KBM-7 (cell line): ENCODE measurements around the gene ANKZF1.

ENCODE experiments used
- DNase-seq: peaks from one replicate; pipeline ENCODE4 v3.0.0-alpha.2; 2015
- in situ Hi-C: fragments of 300-500 bp; cut with MboI; formaldehyde crosslinking; loops from 2 replicates; pipeline ENCODE4 v1.14.3; 2020; ENCODE audit warnings: low sequenced_read_pairs, low pct_unique_long_range_greater_than_20kb, mixed read lengths

Gene ANKZF1

DNA sequence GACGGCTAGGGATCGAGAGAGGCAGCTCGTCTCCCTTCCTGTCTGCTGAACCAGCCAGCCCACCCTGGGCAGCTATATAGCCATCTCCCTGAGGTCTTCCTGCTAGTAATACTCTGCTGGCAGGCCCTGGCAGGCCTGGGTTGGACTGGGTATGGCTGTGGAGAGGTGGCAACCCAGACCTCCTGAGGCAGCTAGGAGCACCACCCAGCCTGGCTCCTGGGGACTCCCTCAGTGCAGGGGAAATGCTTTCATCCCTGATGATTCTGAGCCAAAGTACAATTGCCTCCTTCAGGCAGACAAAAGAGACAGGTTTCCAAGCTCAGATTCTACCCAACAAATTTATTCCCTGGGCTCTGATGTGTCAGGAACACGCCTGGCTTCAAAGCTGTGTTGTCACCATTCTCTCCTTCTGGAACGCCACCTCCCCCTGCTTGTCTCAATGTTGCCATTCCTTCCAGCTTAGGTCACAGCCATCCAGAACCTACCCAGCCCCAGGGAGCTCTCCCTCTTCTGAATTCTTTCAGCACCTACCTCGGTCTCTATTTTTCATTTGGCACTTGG is 44.8 kb downstream of the ANKZF1 start:
- in situ Hi-C loops: no loop called here
- no peak for DNase-seq

DNA sequence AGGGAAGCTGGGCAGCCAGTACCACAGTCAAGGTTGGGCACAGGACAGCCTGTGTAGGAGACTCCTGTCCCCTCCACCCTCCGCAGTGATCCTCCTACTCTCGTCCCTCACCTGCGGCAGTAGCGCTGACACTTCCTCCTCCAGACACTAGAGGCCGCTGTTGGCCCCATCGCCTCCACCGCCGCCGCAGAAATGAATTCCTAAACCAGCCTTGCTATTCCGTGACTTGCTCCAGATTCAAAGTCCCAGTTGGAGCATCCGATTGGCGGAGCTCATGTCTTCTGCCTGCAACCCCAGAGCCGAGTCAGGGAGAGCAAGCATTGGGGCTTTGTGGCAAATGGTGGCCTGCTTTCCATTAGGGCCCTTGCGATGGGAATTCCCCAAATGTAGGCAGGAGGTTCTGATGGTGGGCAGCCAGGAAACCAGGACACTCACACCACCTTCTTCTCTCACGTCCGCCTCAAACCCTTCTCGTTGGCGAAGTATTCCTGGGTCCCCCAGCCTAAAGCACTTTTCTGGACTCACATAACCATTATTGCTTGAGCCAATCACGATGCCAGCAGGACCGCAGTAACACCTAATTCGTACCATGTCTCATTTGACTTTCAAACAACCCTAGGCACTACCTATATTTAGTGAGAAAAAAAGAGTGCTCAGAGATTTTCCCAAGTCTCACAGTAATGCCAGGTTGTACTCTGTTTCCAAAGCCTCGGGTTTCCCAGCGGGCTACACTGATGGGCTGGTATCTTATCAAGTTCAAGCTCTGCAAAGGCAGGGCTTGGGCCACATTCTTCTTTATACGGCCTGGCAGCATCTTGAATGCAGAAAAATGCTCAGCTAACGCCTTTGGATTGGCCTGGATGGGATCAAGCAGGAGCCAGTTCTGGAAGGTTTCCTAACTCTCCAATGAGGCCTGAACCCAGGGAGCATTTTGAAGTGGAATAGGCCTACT is 48.4 kb downstream of the ANKZF1 start:
- DNase-seq: peak; percentile 87
- in situ Hi-C loops: no loop called here

DNA sequence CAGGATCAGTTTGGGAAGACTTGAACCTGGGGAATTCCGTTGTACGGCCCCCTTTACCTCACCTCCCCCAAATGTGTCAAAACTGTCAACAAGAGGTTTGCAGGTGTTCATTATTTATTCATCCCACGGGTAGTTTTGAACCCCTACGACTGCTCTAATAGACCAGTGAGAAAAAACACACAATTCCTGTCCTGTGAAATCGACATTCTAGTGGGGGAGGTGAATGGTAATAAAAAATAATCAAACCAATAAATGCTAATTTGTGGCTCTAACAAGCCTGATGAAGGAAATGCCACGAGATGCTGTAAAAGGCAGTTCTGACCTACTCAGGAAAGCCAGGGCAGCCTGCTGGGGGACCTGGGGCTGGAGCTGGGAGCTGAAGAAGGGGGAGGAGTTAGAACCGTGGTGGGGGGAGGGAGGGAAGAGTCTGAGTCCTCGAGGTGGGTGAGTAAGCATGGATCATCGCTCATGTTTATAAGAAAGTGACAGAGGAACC is 49.1 kb downstream of the ANKZF1 start:
- in situ Hi-C loops: no loop called here
- DNase-seq: no peak

DNA sequence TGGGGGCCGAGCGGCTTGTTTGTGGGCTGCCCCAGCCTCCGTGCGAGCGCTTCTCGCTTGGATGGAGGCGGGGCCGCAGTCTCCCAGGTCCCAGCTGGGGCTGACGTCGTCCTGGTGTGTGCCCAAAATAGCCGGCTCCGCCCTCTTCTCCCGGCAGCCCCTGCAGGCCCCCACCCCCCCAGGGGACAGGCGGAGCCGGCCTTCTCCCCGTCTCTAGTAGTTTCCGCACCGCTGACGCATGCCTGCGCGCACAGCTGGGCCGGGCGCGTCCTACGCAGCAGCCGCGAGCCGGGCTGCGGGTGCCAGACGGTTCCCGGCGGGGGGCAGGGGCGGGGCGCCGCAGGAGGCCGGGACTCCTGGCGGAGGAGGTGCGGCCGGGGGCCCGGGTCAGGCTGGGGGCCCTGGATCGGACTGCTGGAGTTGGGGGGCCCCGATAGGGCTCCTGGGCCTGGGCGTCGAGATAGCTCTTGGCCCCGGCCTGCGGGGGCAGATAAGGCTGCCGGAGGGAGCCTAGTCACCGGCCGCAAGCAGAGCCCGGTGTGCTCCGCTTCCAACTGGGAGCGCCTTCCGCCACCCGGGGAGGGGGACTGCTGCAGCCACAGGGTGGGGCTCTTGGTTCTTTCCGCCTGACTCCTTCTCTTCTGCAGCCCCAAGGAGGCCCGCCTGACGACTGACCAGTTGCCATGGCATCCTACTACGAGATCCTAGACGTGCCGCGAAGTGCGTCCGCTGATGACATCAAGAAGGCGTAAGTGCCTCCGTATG is 49.7 kb downstream of the ANKZF1 start, which contains the start of gene DNAJB2:
Gene DNAJB2 (plus strand): TSS at position 216 of the 765 bp plus-strand sequence. CDS start 468 bp downstream, at position 684.
- in situ Hi-C loops: no loop called here
- peak; percentile 99 for DNase-seq

DNA sequence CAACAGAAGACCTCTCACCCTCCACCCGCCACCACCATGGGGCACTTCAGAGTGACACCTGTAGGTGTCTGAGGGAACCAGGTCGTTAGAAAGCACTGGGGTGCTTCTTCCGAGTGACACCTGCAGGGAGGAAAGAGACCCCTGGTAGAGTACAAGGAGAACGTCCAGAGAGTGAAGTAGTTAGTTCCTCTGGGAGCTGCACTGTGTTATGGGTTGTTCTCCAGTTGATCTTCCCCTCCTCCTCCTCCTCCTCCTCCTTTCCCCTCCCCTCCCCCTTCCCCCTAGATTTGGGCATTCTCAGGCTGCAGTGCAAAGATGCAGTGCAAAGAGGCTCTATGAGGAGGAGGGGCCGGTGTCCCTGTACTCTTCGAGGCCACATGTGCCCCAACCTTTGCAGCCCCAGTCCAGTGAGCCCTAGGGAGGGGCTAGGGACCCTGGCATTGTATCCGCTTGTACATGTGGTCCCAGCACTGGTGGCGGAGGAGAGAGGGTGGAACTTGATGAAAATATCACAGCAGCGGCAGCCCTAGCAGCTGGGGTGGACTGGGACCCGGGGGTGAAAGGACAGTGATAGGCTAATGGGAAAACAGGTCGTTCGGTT is 50.4 kb downstream of the ANKZF1 start:
- in situ Hi-C loops: no loop called here
- DNase-seq: no peak

DNA sequence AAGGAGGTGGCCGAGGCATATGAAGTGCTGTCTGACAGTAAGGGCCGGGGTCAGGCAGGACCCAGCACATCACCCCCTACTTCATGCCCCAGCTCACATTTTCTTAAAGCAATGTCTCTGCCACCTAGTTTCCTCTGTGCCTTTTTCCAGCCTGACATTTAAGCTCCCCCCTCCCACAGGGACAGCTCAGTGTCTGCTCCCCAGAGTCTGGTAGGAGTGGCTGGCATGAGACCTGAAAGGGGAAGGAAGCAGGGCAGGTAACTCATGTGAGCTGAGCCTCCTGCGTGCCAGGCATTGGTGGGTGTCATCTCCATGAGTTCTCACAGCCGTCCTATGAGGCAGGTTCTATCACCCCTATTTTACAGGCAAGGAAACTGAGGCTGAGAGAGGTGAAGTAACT is 51.0 kb downstream of the ANKZF1 start:
- in situ Hi-C loops: no loop called here
- no peak for DNase-seq

DNA sequence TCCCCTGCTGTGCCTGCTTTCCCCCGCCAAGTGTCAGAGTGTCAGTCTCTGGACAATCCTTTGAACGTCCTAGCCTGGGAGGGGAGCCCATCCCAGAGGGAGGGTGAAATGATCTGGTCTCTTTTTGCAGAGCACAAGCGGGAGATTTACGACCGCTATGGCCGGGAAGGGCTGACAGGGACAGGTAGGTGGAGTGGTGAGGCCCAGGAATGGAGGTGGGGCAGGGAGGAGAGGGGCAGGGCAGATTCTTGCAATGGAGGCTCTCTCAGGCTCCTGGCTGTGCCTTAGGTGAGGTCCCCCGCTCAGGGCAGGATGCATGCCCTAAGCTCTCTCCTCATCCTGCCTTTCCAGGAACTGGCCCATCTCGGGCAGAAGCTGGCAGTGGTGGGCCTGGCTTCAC is 52.0 kb downstream of the ANKZF1 start:
- DNase-seq: no peak
- in situ Hi-C loops: no loop called here

DNA sequence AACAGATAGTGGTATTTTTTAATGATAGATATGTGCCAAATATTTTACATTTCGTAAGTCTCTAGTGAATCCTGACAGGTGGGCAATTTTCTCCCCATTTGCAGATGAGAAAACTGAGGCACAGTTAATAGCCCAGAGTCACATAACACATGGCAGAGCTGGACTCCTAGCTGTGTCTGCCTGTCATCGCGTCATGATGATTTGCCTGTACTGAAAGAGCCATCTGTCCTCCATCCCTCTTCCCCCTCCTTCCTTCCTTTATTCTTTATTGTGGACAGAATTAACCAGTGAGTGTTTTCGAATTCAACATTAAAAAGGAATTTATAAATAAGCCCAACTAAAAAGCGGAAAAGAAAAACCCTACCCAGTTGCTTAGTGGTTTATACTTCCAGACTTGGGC is 52.8 kb downstream of the ANKZF1 start:
- in situ Hi-C loops: no loop called here
- DNase-seq: no peak

DNA sequence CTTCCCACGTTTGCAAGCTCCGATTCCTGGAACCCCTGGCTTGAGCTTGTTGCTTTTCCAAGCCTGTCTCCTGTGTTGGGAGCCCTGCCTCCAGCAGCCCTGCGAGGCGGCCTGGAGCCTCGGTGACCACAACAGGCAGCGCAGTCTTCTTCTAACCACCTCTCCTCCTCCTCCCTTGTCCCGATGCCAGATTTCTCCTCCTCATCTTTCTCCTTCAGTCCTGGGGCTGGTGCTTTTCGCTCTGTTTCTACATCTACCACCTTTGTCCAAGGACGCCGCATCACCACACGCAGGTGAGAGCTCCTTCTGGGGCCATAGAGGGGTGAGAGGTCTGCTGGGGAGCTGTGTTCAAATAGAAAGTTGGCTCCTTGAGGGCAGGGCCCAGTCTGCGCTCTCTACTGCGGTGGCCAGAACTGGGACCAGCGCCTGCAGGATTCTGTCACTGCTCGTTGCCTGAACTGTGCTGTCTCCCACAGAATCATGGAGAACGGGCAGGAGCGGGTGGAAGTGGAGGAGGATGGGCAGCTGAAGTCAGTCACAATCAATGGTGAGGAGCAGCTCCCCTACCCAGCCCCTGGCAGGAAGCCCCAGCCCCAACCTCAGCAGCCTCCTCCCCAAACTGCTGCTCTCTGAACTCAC is 53.5 kb downstream of the ANKZF1 start:
- no peak for DNase-seq
- in situ Hi-C loops: no loop called here

DNA sequence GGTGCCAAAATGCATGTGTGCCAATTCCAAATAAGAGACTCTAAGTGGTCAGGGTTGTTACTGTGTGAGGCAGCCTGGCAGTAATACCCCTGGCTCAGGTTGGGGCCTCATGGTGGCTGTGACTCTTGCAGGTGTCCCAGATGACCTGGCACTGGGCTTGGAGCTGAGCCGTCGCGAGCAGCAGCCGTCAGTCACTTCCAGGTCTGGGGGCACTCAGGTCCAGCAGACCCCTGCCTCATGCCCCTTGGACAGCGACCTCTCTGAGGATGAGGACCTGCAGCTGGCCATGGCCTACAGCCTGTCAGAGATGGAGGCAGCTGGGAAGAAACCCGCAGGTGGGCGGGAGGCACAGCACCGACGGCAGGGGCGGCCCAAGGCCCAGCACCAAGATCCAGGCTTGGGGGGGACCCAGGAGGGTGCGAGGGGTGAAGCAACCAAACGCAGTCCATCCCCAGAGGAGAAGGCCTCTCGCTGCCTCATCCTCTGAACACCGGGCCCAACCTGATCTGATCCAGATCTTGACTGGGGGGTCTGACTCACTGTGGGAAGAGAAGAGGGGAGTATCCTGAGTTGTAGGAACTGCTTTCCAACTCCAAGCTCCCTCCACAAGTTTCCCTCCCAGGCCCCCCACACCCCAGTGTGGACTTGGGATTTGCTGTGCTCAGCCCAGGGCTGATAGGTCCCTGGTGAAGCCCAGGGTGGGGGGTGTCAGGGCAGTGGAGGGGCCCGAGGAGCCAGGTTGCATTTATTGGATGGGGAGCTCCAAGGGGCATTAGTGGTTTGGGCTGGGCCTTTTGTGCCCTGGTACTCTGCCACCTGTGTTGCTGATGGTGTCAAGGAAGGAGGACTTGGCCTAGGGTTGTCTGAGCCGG is 55.1 kb downstream of the ANKZF1 start:
- DNase-seq: no peak
- in situ Hi-C loops: no loop called here

DNA sequence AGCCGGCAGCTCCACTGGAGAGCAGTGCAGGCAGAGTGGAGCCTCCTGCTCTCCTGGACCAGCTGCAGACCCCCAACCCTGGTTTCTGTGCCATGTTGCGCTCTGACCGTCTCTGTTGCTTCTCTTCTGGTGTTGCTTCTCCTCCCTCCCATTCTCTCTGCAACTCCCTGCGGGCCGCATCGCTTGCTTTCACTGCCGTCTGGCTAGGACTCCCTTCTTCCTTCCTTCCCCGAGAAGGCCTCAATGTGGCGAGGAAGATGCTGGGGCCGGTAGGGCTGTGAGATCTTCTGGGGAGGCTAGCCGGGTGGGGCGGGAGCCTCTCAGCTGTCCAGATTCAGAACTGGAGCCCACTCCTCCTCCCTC is 55.7 kb downstream of the ANKZF1 start:
- in situ Hi-C loops: no loop called here
- DNase-seq: no peak

DNA sequence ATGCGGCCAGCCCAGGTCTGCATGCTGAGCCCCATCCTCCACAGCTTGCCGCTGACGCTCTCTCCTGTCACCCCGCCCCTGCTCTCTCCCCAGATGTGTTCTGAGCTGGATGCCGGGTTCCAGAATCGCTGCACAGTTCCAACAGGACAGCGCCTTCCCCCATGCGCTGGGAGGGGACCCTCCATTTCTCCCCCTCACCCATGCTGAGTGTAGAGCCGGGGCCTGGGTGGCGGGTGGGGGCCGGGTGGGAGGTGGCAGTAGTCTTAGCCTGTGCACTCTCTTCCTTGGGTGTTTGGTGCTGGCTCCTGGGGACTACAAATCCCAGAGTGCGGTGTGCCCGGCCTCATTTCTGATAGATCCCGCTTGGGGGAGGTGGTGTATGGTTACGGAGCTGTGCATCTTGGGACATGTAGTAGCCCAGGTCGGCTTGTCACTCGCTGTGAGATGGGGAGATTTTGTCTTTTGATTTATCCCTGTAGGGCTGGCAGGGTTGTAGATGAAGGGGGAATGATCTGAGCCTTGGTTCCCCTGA is 56.4 kb downstream of the ANKZF1 start:
- DNase-seq: no peak
- in situ Hi-C loops: no loop called here
